GM12878 (cell line): ENCODE measurements around the gene NDUFA9.

Experiments used
- BRCA1 ChIP-seq: IDR thresholded peaks from 2 replicates; pipeline ENCODE4 v1.6.1; 2011; ENCODE audit warnings: low read depth, low read length, improper control_type of control experiment
- KDM1A ChIP-seq: fragments of 200-600 bp; sonication (generic); IDR thresholded peaks from 2 replicates; pipeline ENCODE4 v1.6.1; 2016; ENCODE audit warnings: borderline replicate concordance
- POLR2A ChIP-seq: IDR thresholded peaks from 2 replicates; pipeline ENCODE4 v1.6.1; 2011; ENCODE audit warnings: low read depth, mild to moderate bottlenecking, low read length
- POLR2AphosphoS5 ChIP-seq: IDR thresholded peaks from 2 replicates; pipeline ENCODE4 v1.6.1; 2011; ENCODE audit warnings: mild to moderate bottlenecking, low read length, inconsistent platforms
- TF ChIP-seq, protein P1 (sequence below): IDR thresholded peaks from 2 replicates; pipeline ENCODE4 v1.6.1; 2012; ENCODE audit warnings: low read depth, low read length, improper control_type of control experiment
- TF ChIP-seq, protein P2 (sequence below), 3 experiments: IDR thresholded peaks in 2 of 3; conservative IDR thresholded peaks in 1 of 3; 2 replicates each; pipeline ENCODE4 v1.5.1; 2011; ENCODE audit warnings: low read depth in 3 of 3, low read length in 3 of 3, mild to moderate bottlenecking in 3 of 3, control low read depth in 2 of 3, moderate library complexity in 2 of 3, inconsistent platforms in 1 of 3, mixed read lengths in 1 of 3; ENCODE audit not compliant: control insufficient read depth in 2 of 3, insufficient read depth in 1 of 3; ENCODE audit errors: extremely low read depth in 1 of 3

DNA sequence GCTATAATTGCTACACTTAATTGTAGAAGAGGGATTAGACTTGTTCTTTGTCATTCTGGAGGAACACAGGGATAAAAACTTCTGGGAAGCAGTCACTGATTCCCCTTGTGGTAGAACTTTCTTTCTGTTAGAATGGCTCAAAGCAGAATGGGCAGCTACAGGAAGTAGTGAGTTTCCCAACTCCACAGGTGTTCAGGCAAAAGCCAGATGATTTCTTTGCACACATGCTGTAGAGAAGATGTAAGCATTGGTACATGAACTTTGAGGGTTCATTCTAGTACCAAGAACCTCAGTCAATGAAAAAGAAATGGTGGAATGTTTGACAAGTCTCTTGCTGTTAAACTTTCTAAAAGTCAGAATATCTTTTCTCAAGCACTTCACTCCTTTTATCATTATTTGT lies 4.3 kb downstream of the NDUFA9 start:
- TF ChIP-seq KDM1A = no peak
- TF ChIP-seq POLR2AphosphoS5 = no peak
- TF ChIP-seq POLR2A = no peak
- TF ChIP-seq, protein P1, sequence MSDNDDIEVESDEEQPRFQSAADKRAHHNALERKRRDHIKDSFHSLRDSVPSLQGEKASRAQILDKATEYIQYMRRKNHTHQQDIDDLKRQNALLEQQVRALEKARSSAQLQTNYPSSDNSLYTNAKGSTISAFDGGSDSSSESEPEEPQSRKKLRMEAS = no peak
- TF ChIP-seq, protein P2, sequence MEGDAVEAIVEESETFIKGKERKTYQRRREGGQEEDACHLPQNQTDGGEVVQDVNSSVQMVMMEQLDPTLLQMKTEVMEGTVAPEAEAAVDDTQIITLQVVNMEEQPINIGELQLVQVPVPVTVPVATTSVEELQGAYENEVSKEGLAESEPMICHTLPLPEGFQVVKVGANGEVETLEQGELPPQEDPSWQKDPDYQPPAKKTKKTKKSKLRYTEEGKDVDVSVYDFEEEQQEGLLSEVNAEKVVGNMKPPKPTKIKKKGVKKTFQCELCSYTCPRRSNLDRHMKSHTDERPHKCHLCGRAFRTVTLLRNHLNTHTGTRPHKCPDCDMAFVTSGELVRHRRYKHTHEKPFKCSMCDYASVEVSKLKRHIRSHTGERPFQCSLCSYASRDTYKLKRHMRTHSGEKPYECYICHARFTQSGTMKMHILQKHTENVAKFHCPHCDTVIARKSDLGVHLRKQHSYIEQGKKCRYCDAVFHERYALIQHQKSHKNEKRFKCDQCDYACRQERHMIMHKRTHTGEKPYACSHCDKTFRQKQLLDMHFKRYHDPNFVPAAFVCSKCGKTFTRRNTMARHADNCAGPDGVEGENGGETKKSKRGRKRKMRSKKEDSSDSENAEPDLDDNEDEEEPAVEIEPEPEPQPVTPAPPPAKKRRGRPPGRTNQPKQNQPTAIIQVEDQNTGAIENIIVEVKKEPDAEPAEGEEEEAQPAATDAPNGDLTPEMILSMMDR (IDR thresholded peaks at IDR 0.05 in 2 of 3, conservative IDR thresholded peaks at IDR 0.05 in 1 of 3; ENCODE audit: control insufficient read depth in 2 of 3, extremely low read depth in 1 of 3, insufficient read depth in 1 of 3, low read depth in 3 of 3, low read length in 3 of 3) = no peak
- no peak for TF ChIP-seq BRCA1
